Measurements from ENCODE around the gene CNTN5. TPM values are rescaled to one million over a fixed set of nuclear protein-coding genes. Genes with fewer than 3 reads are reported as not detected.

The CNTN5 gene
- total RNA-seq, 1 experiment from 2014 or later = not detected

DNA sequence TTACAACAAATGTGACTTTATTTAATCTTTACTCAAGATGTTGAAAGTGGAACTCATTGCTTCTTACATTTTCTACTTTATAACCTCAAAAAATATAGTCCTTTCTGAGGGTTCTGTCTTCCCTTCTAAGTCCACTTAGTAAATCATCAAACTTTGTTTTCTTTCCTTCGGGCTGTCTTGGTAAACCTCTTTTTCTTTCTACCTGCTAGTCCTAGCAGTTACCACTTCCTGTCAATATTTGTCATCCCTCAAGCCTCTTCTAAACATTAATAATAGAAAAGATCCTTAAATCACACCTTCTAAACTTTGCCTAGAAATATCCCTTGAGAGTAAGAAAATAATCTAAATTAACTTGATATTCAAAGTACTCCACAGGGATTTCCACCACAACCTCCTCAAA, 580.4 kb downstream of the CNTN5 start:
- H3K4me2 ChIP-seq (ENCODE audit: low read length) = no peak overlapping the region
- intact Hi-C loops (cut with micrococcal nuclease) = no loop called here
- H3K27ac ChIP-seq (ENCODE audit: low read length) = no peak overlapping the region
- ChIA-PET CTCF (no interaction called here), POLR2A (ENCODE audit: unreplicated experiment) (no interaction called here)
- H4K20me1 ChIP-seq (ENCODE audit: low read length) = no peaks in the 10 kb centered on the region
- ATAC-seq (no peak), DNase-seq (no peak)
- H2AFZ ChIP-seq (ENCODE audit: low read length) = no peak overlapping the region
- H3K9me2 ChIP-seq (replicated peaks; ENCODE audit: low read length) = no peaks in the 10 kb centered on the region
- TF ChIP-seq, protein P1, sequence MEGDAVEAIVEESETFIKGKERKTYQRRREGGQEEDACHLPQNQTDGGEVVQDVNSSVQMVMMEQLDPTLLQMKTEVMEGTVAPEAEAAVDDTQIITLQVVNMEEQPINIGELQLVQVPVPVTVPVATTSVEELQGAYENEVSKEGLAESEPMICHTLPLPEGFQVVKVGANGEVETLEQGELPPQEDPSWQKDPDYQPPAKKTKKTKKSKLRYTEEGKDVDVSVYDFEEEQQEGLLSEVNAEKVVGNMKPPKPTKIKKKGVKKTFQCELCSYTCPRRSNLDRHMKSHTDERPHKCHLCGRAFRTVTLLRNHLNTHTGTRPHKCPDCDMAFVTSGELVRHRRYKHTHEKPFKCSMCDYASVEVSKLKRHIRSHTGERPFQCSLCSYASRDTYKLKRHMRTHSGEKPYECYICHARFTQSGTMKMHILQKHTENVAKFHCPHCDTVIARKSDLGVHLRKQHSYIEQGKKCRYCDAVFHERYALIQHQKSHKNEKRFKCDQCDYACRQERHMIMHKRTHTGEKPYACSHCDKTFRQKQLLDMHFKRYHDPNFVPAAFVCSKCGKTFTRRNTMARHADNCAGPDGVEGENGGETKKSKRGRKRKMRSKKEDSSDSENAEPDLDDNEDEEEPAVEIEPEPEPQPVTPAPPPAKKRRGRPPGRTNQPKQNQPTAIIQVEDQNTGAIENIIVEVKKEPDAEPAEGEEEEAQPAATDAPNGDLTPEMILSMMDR (conservative IDR thresholded peaks at IDR 0.05; ENCODE audit: low read depth, low read length) = no peak
- TF ChIP-seq EZH2 (IDR thresholded peaks at IDR 0.05; ENCODE audit: low read length, unreplicated experiment) (no peak), EZH2phosphoT487 (IDR thresholded peaks at IDR 0.05; ENCODE audit: borderline replicate concordance, low read length) (no peak)
- no peaks in the 10 kb centered on the region for H3K79me2 ChIP-seq (ENCODE audit: low read length)
- no peaks in the 10 kb centered on the region for H3F3A ChIP-seq (ENCODE audit: low read length, unreplicated experiment)
- H3K27me3 ChIP-seq (ENCODE audit: low read length) = no peaks in the 10 kb centered on the region
- H3K36me3 ChIP-seq (ENCODE audit: low read depth, low read length) = no peaks in the 10 kb centered on the region
- no peaks in the 10 kb centered on the region for H3K4me1 ChIP-seq (ENCODE audit: insufficient read depth, low read length)
- no peak overlapping the region for H3K4me3 ChIP-seq (ENCODE audit: low read length)
- H3K9me3 ChIP-seq (ENCODE audit: low read length) = no peaks in the 10 kb centered on the region
- H3K9ac ChIP-seq (ENCODE audit: low read length) = no peak overlapping the region
- BruUV-seq (replicated peaks) = no TSS peak

GRCh38 chr11:99614352-99614751, 593.6 kb downstream of the CNTN5 start:
- ChIA-PET CTCF (no interaction called here), POLR2A (ENCODE audit: unreplicated experiment) (no interaction called here)
- ATAC-seq (no peak), DNase-seq (no peak)
- Histone ChIP-seq H4K20me1 (ENCODE audit: low read length) (no peaks in the 10 kb centered on the region), H2AFZ (ENCODE audit: low read length) (no peak overlapping the region), H3K79me2 (ENCODE audit: low read length) (no peaks in the 10 kb centered on the region), H3K27me3 (ENCODE audit: low read length) (no peaks in the 10 kb centered on the region), H3K4me3 (ENCODE audit: low read length) (no peak overlapping the region), H3K9ac (ENCODE audit: low read length) (no peak overlapping the region), H3K36me3 (ENCODE audit: low read depth, low read length) (no peaks in the 10 kb centered on the region), H3F3A (ENCODE audit: low read length, unreplicated experiment) (no peaks in the 10 kb centered on the region), H3K4me2 (ENCODE audit: low read length) (no peak overlapping the region), H3K9me2 (replicated peaks; ENCODE audit: low read length) (no peaks in the 10 kb centered on the region), H3K4me1 (ENCODE audit: insufficient read depth, low read length) (no peaks in the 10 kb centered on the region), H3K9me3 (ENCODE audit: low read length) (no peaks in the 10 kb centered on the region), H3K27ac (ENCODE audit: low read length) (no peak overlapping the region)
- intact Hi-C loops (cut with micrococcal nuclease) = no loop called here
- TF ChIP-seq, protein P1 (conservative IDR thresholded peaks at IDR 0.05; ENCODE audit: low read depth, low read length) = no peak
- TF ChIP-seq EZH2 (IDR thresholded peaks at IDR 0.05; ENCODE audit: low read length, unreplicated experiment) (no peak), EZH2phosphoT487 (IDR thresholded peaks at IDR 0.05; ENCODE audit: borderline replicate concordance, low read length) (no peak)
- BruUV-seq (replicated peaks) = no TSS peak

DNA sequence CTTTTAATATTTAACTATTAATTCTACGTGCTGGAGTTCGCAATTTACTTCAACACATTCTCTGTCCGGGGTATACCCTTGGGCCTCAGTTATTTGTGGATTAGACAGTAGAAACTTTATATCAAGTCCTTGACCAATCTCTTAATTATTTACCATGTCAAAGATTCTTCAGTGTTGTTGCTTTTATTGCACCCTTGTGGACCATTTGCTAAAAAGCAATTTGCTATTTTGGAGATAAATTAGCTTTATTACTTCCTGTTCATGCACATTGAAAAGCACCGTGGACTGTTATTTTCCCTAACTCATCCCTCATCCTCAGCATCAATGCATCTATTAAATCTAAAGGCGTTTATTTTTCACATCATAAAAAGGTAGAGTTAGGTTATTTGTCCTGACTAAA, 609.9 kb downstream of the CNTN5 start:
- ATAC-seq (no peak), DNase-seq (no peak)
- Histone ChIP-seq H3K4me3 (ENCODE audit: low read length) (no peak overlapping the region), H2AFZ (ENCODE audit: low read length) (no peak overlapping the region), H3K27me3 (ENCODE audit: low read length) (no peaks in the 10 kb centered on the region), H3K79me2 (ENCODE audit: low read length) (no peaks in the 10 kb centered on the region), H3K4me2 (ENCODE audit: low read length) (no peak overlapping the region), H3K4me1 (ENCODE audit: insufficient read depth, low read length) (no peaks in the 10 kb centered on the region), H3F3A (ENCODE audit: low read length, unreplicated experiment) (no peaks in the 10 kb centered on the region), H3K9me2 (replicated peaks; ENCODE audit: low read length) (no peaks in the 10 kb centered on the region), H3K36me3 (ENCODE audit: low read depth, low read length) (no peaks in the 10 kb centered on the region), H4K20me1 (ENCODE audit: low read length) (no peaks in the 10 kb centered on the region), H3K9ac (ENCODE audit: low read length) (no peak overlapping the region), H3K9me3 (ENCODE audit: low read length) (no peaks in the 10 kb centered on the region), H3K27ac (ENCODE audit: low read length) (no peak overlapping the region)
- CTCF ChIA-PET = interaction anchor here (0.5 kb wide), 1 partner anchor 599 kb away, joined by 5 read pairs; no protein-coding TSS in a partner anchor
- no TSS peak for BruUV-seq (replicated peaks)
- TF ChIP-seq EZH2phosphoT487 (IDR thresholded peaks at IDR 0.05; ENCODE audit: borderline replicate concordance, low read length) = no peak
- no peak for TF ChIP-seq EZH2 (IDR thresholded peaks at IDR 0.05; ENCODE audit: low read length, unreplicated experiment)
- TF ChIP-seq, protein P1 (conservative IDR thresholded peaks at IDR 0.05; ENCODE audit: low read depth, low read length) = no peak
- POLR2A ChIA-PET (ENCODE audit: unreplicated experiment) = no interaction called here
- intact Hi-C loops (cut with micrococcal nuclease) = no loop called here
